ENCODE results near the gene BRD1.

- TF ChIP-seq POLR2A (IDR thresholded peaks at IDR 0.05): no peak
- no peak for TF ChIP-seq CTCF (IDR thresholded peaks at IDR 0.05)
Observed at GRCh38 chr22:49812838-49813237, 14.8 kb downstream of the BRD1 start.

Measured in suprapubic skin (tissue), 3 donors.